ENCODE measurements around the gene KLRC4. TPM values are rescaled to one million over a fixed set of nuclear protein-coding genes. Genes with fewer than 3 reads are reported as not detected.
"Not testable (repeated sequence)": the region's sequence is repeated elsewhere in the genome, so short reads cannot be mapped to it uniquely, and the experiment has no call there.

KLRC4 gene
- total RNA-seq, 4 donors from 2014 or later, result 1.4 to 2.2 TPM; not detected in 2

DNA sequence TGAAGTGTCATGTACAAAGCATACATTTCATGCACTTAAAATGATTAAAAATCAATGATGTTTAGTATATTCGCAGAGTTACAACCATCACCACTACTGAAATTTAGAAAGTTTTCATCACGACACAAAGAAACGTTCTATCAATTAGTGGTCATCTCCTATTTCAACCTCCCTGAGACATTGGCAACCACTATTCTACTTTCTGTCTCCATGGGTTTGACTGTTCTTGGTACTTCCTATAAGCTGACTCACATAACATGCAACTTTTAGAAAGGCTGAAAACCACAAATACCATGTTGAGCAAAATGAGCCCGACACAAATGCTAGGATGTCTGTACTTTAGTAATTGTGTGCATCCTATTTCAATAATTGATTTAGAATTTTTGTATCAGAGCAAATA, 21.1 kb upstream of the KLRC4 start:
- H3K9me3 ChIP-seq; H3K4me1 ChIP-seq; DNase-seq; H3K27ac ChIP-seq; in situ Hi-C loops (cut with MboI; ENCODE audit: low pct_ligation_motif_present in 1 of 4, low pct_unique_long_range_greater_than_20kb in 1 of 4, low sequenced_read_pairs in 3 of 4); H3K27me3 ChIP-seq; intact Hi-C loops (cut with DNase I; ENCODE audit: low total_unique reads); H3K36me3 ChIP-seq; H3K4me3 ChIP-seq: not testable (repeated sequence)
- 79 to 83% methylated on average over 4 of the region's 4 CpGs for WGBS, 2 donors (ENCODE audit: low coverage in 1 of 2)

GRCh38 chr12:10425938-10426337, 16.4 kb upstream of the KLRC4 start:
- H3K36me3 ChIP-seq; H3K9me3 ChIP-seq; H3K27ac ChIP-seq; intact Hi-C loops (cut with DNase I; ENCODE audit: low total_unique reads); H3K27me3 ChIP-seq; H3K4me3 ChIP-seq; DNase-seq; H3K4me1 ChIP-seq; in situ Hi-C loops (cut with MboI; ENCODE audit: low pct_ligation_motif_present in 1 of 4, low pct_unique_long_range_greater_than_20kb in 1 of 4, low sequenced_read_pairs in 3 of 4): not testable (repeated sequence)
- WGBS, 2 donors (ENCODE audit: low coverage in 1 of 2), result 82 to 83% methylated on average over 1 to 8 of the region's 8 CpGs

DNA sequence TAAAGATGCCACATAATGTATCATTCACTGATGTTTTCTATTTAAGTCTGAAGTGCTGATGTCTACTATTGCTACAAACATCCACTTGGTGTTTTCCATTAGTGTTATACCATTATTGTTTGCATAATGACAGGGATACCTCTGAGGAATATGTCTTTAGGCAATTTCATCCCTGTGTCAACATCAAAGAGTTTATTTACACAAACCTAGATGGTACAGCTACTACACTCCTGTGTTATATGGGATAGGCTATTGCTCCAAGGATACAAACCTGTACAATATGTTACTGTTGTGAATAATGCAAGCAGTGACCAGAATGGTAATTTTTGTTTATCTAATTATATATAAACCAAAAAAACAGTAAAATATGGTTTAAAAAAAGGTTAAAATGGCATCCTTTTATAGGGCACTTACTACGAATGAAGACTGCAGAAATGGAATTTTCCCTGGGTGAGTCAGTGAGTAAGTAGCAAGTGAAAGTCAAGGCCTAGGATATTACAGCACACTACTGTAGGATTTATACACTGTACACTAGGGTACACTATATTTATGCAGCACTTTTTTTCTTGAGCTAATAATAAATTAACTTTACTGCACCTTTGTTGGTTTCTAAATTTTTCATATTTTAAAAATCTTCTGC, 14.8 kb upstream of the KLRC4 start:
- DNase-seq; intact Hi-C loops (cut with DNase I; ENCODE audit: low total_unique reads): not testable (repeated sequence)
- 50% methylated on average over 1 of the region's 1 CpG; no CpG with 5 or more reads in 1 of the 2 donors for WGBS, 2 donors (ENCODE audit: low coverage in 1 of 2)

GRCh38 chr12:10422159-10422558, 12.6 kb upstream of the KLRC4 start:
- H3K36me3 ChIP-seq; H3K27ac ChIP-seq; DNase-seq; H3K4me1 ChIP-seq; H3K27me3 ChIP-seq; H3K4me3 ChIP-seq; intact Hi-C loops (cut with DNase I; ENCODE audit: low total_unique reads); in situ Hi-C loops (cut with MboI; ENCODE audit: low pct_ligation_motif_present in 1 of 4, low pct_unique_long_range_greater_than_20kb in 1 of 4, low sequenced_read_pairs in 3 of 4); H3K9me3 ChIP-seq: not testable (repeated sequence)
- 54% methylated on average over 2 of the region's 3 CpGs; no CpG with 5 or more reads in 1 of the 2 donors for WGBS, 2 donors (ENCODE audit: low coverage in 1 of 2)

More for the DNA sequence above, 14.8 kb upstream of the KLRC4 start:
- H3K27ac ChIP-seq; H3K4me1 ChIP-seq; H3K9me3 ChIP-seq; H3K27me3 ChIP-seq; in situ Hi-C loops (cut with MboI; ENCODE audit: low pct_ligation_motif_present in 1 of 4, low pct_unique_long_range_greater_than_20kb in 1 of 4, low sequenced_read_pairs in 3 of 4); H3K4me3 ChIP-seq; H3K36me3 ChIP-seq: not testable (repeated sequence)

- in situ Hi-C loops (cut with MboI; ENCODE audit: low pct_ligation_motif_present in 1 of 4, low pct_unique_long_range_greater_than_20kb in 1 of 4, low sequenced_read_pairs in 3 of 4); intact Hi-C loops (cut with DNase I; ENCODE audit: low total_unique reads); H3K4me1 ChIP-seq; H3K36me3 ChIP-seq; H3K27ac ChIP-seq; DNase-seq; H3K27me3 ChIP-seq; H3K4me3 ChIP-seq; H3K9me3 ChIP-seq: not testable (repeated sequence)
- WGBS, 2 donors (ENCODE audit: low coverage in 1 of 2), result 7 to 11% methylated on average over 1 of the region's 1 CpG
These were observed 10.8 kb upstream of the KLRC4 start, which contains the start of gene KLRC3 for GRCh38 chr12:10420334-10420733. Gene KLRC3, minus strand, starts transcription at chr12:10420595. Its CDS starts 45 bp downstream, at chr12:10420550.

DNA sequence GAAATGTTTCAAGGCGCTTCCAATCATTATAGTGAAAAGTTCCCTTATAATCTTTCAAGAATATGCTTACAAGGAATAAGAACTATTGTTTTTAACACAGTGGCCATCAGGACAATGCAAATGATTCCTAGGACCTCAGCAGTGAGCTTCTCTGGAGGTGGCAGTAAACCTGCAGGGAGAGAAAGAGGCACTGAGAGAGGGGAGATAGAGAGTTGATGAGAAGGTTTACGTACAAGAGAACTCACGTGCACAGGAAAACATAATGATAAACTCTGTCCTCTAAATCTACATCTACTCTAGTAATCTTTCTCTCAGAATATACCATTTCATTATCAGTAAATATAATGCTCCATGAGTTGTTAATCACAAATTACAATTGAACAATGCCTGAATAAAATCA, 715 bp downstream of the KLRC4 start:
- H3K4me1 ChIP-seq, result no peaks in the 10 kb centered on the region
- in situ Hi-C loops (cut with MboI; ENCODE audit: low pct_ligation_motif_present in 1 of 4, low pct_unique_long_range_greater_than_20kb in 1 of 4, low sequenced_read_pairs in 3 of 4), result no loop called here

More for the DNA sequence above, 715 bp downstream of the KLRC4 start:
- Histone ChIP-seq H3K27me3 (no peaks in the 10 kb centered on the region), H3K9me3 (no peaks in the 10 kb centered on the region), H3K36me3 (no peaks in the 10 kb centered on the region), H3K27ac (no peak overlapping the region), H3K4me3 (no peak overlapping the region)
- intact Hi-C loops (cut with DNase I; ENCODE audit: low total_unique reads), result no loop called here
- 69 to 83% methylated on average over 3 of the region's 3 CpGs for WGBS, 2 donors (ENCODE audit: low coverage in 1 of 2)
- DNase-seq, result no peak
- TF ChIP-seq POLR2AphosphoS5 (IDR thresholded peaks at IDR 0.05), result no peak
- TF ChIP-seq, protein P1, sequence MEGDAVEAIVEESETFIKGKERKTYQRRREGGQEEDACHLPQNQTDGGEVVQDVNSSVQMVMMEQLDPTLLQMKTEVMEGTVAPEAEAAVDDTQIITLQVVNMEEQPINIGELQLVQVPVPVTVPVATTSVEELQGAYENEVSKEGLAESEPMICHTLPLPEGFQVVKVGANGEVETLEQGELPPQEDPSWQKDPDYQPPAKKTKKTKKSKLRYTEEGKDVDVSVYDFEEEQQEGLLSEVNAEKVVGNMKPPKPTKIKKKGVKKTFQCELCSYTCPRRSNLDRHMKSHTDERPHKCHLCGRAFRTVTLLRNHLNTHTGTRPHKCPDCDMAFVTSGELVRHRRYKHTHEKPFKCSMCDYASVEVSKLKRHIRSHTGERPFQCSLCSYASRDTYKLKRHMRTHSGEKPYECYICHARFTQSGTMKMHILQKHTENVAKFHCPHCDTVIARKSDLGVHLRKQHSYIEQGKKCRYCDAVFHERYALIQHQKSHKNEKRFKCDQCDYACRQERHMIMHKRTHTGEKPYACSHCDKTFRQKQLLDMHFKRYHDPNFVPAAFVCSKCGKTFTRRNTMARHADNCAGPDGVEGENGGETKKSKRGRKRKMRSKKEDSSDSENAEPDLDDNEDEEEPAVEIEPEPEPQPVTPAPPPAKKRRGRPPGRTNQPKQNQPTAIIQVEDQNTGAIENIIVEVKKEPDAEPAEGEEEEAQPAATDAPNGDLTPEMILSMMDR (IDR thresholded peaks at IDR 0.05), result no peak
- no peak for TF ChIP-seq POLR2A (IDR thresholded peaks at IDR 0.05)
- TF ChIP-seq EP300 (IDR thresholded peaks at IDR 0.05; ENCODE audit: low read depth), result no peak

All from transverse colon (tissue), 4 donors.